HUES6 (cell line): ENCODE data around the gene PLEKHA7.

Experiments
- H3K27ac ChIP-seq: 2 replicates; pipeline ENCODE4 v1.7.0; 2013; ENCODE audit warnings: low read depth, mild to moderate bottlenecking, low read length, inconsistent platforms
- H3K27me3 ChIP-seq: 2 replicates; pipeline ENCODE4 v1.6.1; 2013; ENCODE audit warnings: low read length; ENCODE audit not compliant: control insufficient read depth, insufficient read depth
- H3K36me3 ChIP-seq: 2 replicates; pipeline ENCODE4 v1.6.1; 2013; ENCODE audit warnings: low read length; ENCODE audit not compliant: control insufficient read depth, insufficient read depth
- H3K4me1 ChIP-seq: 2 replicates; pipeline ENCODE4 v1.6.1; 2013; ENCODE audit warnings: low read length; ENCODE audit not compliant: control insufficient read depth, insufficient read depth
- H3K4me3 ChIP-seq: 2 replicates; pipeline ENCODE4 v1.5.1; 2013; ENCODE audit warnings: low read depth, low read length
- H3K9ac ChIP-seq: one replicate; pipeline ENCODE4 v1.6.1; 2013; ENCODE audit warnings: mild to moderate bottlenecking, low read length
- H3K9me3 ChIP-seq: 2 replicates; pipeline ENCODE4 v1.6.1; 2013; ENCODE audit warnings: low read depth, low read length; ENCODE audit not compliant: control insufficient read depth, insufficient read depth

PLEKHA7 gene

DNA sequence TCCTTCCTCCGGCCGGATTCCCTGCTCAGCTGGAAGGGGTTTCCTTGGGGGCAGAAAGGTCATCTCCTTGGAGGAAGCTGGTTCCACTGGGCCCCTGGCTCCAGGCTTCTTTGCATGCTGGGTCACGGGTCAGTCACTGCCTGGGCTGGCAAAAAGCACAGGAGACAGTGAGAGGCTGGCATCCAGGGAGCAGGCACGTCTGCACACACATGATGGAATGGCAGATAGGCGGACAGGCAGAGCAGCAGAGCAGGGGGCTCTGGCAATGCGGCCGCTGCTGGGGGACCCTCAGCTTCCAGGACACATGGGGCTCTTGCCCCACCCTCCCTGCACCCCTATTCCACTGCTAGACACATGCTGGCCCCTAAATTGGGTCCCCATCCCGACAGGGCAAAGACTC is 235.3 kb downstream of the PLEKHA7 start:
- Histone ChIP-seq H3K9me3 (no peaks in the 10 kb centered on the region), H3K4me3 (no peak overlapping the region), H3K9ac (no peak overlapping the region), H3K4me1 (peaks cover 19% of the 10 kb centered on the region), H3K27ac (no peak overlapping the region), H3K36me3 (no peaks in the 10 kb centered on the region; the same call in 1 of the 2 replicates), H3K27me3 (no peaks in the 10 kb centered on the region)

DNA sequence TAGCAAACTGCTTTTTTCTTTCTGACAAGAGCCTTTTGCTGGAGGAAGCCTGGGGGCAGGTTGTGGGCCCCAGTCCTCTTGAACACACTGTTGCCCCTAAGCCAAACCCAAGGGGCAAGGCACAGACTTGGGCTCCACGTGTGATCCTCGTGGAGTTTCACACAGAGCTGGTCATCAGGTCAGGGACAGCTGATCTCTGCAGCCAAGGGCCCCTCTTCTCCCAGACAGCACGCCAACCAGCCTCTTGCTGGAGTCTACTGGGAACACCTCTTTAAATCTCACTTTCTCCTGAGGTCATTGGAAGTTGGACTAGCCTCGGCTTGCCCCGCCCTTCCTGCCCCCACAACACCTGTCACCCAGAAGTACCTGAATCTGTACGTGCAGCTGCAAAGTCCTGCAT is 235.9 kb downstream of the PLEKHA7 start:
- Histone ChIP-seq H3K9ac (no peak overlapping the region), H3K4me3 (no peak overlapping the region), H3K4me1 (peaks cover 19% of the 10 kb centered on the region), H3K27me3 (no peaks in the 10 kb centered on the region), H3K9me3 (no peaks in the 10 kb centered on the region), H3K36me3 (no peaks in the 10 kb centered on the region; the same call in 1 of the 2 replicates), H3K27ac (no peak overlapping the region)

DNA sequence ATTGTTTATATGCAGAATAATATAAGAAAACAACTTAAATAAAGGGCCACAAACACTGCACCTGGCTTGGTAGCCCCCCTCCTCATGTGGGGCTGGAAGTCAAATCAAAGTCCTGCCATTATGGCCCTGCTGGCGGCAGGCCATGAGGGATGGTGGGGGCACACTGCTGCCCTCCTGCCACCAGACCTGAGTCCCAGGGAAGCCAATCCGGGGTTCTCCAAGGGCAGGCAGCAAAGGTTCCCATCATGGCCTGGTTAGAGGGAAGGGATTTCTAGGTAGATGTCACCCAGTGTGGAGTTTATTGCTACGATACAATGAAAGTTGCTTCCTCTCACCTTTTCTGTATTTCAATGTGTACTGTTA is 236.6 kb downstream of the PLEKHA7 start:
- Histone ChIP-seq H3K27ac (no peak overlapping the region), H3K36me3 (no peaks in the 10 kb centered on the region; the same call in 1 of the 2 replicates), H3K9ac (no peak overlapping the region), H3K4me3 (no peak overlapping the region), H3K9me3 (no peaks in the 10 kb centered on the region), H3K4me1 (peaks cover 19% of the 10 kb centered on the region), H3K27me3 (no peaks in the 10 kb centered on the region)

DNA sequence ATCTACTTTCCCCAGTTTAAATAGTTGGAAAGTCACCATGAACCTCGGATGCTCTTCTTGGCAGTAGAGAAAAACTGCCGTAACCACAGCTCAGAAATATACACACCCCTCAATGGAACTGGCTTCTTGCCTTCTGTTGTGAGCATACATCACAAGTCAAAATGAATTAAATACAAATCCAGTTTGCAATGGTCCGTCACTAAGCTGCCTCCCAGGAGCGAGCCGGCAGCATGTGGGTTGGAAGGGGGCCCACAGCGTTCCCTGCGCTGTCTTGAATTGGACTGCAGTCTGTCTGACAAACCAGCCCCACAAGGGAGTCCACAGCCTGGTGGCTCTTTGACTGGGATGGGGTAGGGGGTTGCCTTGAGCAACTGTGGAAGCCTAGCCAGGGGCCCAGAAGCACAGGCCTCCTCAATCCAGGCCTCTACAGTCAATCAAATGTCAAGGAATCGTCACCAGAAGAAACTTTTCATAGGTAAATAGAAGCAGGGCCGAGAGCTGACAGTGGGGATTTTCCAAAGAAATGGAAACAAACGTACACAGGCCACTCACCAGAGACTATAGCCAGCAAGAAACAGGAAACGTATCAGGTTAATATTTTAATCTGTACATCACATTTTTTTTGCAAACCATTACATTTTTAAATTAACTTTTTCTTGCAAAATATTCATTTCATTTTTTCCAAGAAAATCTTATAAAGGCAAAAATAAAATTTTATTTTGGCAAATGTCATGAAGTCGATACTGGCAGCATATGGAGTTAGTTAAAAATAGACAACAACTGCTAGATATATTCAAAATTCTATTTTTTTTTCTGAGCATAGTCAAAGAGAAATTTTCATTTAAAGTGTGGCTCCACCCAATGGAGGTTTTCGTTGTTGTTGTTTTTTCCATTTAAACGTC is 237.3 kb downstream of the PLEKHA7 start:
- Histone ChIP-seq H3K4me1 (peaks cover 19% of the 10 kb centered on the region), H3K27me3 (no peaks in the 10 kb centered on the region), H3K9me3 (no peaks in the 10 kb centered on the region), H3K4me3 (no peak overlapping the region), H3K27ac (no peak overlapping the region), H3K36me3 (no peaks in the 10 kb centered on the region), H3K9ac (no peak overlapping the region)

DNA sequence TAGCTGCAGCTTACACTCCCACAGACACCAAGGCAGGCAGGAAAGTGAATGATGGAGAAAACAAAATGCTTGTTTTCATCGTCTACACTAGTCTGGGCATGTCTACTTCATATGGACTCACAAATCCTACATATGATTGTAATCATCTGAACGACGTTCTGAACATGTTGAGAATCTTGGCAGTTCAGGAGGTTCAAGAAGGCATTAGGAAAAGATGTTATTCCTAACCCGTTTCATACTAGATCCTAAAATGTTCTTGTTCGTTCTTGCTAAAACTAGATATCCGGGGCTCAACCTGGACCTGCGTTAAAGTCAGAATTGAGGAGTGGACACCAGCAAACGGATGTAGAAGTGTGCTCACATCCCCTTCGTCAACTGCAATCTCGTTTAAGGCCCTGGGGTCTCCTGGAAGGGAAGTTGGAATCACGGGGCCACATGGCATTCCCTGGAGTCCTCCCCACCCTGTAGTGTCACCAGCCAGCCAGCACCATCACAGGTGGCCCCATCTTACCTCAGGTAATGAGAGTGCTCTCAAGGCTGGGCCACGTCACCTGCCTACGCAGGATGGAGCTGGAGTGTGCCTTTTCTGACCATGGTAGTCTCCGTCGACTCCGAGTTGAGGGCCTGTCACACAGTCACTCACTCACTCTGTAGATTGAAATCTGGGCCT is 238.5 kb downstream of the PLEKHA7 start:
- Histone ChIP-seq H3K27ac (no peak overlapping the region), H3K9ac (no peak overlapping the region), H3K36me3 (no peaks in the 10 kb centered on the region), H3K27me3 (no peaks in the 10 kb centered on the region), H3K9me3 (no peaks in the 10 kb centered on the region), H3K4me1 (peaks cover 19% of the 10 kb centered on the region), H3K4me3 (no peak overlapping the region)

DNA sequence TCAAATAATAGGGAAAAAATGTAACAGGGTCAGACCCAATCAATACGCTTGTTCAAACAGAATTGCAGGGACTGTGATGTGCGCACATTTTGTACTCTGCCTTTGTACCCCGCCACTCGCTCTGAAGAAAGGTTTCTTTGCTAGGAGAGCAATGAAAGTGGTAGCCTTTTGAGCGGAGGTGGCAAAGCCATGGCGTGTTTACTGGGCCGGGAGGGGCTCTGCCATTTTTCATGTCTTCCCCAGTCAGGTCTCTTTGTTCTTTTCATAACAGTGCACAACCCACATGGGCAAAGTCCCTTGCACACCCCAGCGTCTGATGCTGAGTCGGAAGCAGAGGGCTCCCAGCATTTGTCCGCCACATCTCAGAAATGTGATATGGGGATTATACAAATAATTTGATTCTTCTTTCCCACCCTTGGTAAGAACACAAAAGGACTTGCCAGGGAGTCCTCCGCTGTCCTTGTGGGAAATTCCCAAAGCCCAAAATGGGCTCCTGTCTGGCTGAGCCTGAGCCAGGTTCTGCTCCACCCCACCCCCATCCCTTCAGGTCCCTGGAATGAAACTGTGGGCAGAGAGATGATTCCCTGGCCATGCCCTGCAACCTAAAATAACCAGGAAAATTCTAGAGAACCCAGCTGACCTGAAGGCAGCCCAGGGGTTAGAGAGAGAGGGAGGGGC is 239.1 kb downstream of the PLEKHA7 start:
- no peak overlapping the region for H3K4me3 ChIP-seq
- H3K36me3 ChIP-seq: no peaks in the 10 kb centered on the region
- no peaks in the 10 kb centered on the region for H3K9me3 ChIP-seq
- peaks cover 18% of the 10 kb centered on the region for H3K4me1 ChIP-seq
- no peaks in the 10 kb centered on the region for H3K27me3 ChIP-seq
- H3K27ac ChIP-seq: no peak overlapping the region
- H3K9ac ChIP-seq: no peak overlapping the region

DNA sequence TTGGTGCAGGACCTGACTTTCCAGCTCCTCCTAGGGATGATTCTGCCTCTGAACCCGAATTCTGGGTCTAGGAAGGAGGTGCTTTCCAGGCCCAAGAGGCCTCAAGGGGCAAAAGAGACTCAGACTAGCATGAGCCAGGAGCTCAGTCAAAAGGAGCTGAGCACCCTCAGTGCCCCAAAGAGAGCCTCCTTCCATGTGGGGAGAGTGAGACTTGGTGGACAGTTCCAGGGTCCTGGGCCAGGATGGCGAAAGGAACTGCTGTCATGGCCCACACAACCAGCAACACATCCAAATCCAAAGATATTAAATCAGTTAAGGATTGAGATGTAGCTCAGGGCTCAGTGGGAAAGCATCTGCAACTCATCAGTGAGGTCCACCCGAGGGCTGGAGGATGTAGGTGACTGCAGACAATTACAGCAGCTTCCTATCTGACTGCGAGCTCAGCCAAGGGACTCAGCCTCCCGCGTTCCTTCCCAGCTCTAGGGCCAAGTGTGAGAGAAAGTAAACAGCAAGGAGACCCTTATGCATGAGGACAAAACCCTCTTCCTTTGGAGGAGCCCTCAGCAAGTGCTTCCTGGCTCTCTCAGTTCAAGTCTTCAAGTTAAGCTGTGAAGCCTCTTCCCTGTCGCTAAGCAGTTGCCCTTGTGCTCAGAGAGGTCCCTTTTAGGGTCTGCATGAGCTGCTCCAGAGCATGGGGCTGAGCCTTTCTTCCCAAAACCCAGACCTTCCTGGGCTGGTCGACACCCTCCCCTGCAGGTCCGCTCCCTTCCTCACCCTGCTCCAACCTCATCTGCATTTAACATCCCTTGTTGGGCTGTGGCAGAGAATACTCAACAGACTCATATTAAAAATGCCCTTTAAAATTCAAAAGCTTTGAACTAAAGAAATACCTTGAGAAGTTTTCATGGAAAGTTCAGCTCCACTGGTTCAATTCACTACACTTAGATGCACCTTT is 240.0 kb downstream of the PLEKHA7 start:
- Histone ChIP-seq H3K27me3 (no peaks in the 10 kb centered on the region), H3K9ac (no peak overlapping the region), H3K27ac (no peak overlapping the region), H3K36me3 (no peaks in the 10 kb centered on the region), H3K4me1 (peaks cover 10% of the 10 kb centered on the region; the same call in 1 of the 2 replicates), H3K4me3 (no peak overlapping the region), H3K9me3 (no peaks in the 10 kb centered on the region)

DNA sequence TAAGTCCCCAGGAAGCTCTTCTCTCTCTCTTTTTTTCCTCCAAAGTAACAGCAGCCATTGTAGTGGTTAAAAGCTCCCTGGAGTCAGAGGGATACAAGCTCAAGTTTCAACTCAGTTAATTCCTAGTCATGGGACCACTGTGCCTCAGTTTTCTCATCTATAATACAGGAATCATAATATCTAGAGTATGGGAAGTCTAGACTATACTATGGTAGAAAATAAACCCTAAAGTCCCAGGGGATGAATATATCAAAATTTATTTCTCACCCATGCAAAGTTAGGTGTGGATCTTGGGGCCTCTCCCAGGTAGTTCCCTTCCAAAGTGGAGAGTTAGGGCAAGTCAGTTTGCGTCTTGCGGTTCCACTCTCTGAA is 242.1 kb downstream of the PLEKHA7 start:
- H3K4me1 ChIP-seq: peaks cover 9% of the 10 kb centered on the region; the same call in 1 of the 2 replicates
- H3K9me3 ChIP-seq: no peaks in the 10 kb centered on the region
- H3K4me3 ChIP-seq: no peak overlapping the region
- H3K27me3 ChIP-seq: no peaks in the 10 kb centered on the region
- no peak overlapping the region for H3K27ac ChIP-seq
- no peaks in the 10 kb centered on the region for H3K36me3 ChIP-seq
- H3K9ac ChIP-seq: no peak overlapping the region

DNA sequence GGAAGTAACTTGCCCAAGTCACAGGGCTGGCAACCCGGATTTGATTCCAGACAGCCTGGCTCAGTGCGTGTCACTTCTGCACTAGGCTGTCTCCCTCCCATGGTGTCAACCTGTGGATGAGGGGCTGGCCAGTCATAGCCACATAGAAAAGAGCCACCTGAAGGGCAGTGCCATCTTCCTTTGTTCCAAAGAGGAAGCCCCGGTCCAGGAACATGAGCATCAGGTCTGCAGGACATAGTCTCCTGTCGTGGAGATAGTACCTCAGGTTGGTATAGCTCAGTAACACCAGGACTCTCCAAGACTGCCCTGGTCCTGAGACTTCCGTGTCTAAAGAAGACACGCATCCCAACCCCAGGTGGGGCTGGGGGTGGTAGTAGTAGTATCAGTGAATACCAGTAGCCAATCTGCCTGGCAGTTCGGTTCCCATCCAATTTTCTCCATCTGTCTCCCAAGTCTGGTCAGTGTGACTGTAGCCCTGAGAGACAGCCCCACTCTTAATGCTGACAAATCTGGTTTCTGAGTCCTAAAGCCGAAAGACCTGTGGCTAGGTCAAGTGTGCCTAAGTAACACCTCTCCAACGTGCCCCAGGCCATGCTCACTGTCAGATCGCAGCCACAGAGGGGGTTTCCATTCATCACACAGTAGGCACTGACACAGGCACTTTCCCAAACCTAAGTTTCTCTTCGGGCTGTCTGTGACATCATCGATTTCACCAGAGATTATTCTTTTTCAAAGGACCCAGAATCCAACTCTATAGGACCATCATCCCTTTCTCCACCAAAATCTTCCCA is 242.7 kb downstream of the PLEKHA7 start:
- no peak overlapping the region for H3K4me3 ChIP-seq
- H3K9ac ChIP-seq: no peak overlapping the region
- no peaks in the 10 kb centered on the region for H3K36me3 ChIP-seq
- no peak overlapping the region for H3K27ac ChIP-seq
- peaks cover 9% of the 10 kb centered on the region; the same call in 1 of the 2 replicates for H3K4me1 ChIP-seq
- no peaks in the 10 kb centered on the region for H3K27me3 ChIP-seq
- no peaks in the 10 kb centered on the region for H3K9me3 ChIP-seq

DNA sequence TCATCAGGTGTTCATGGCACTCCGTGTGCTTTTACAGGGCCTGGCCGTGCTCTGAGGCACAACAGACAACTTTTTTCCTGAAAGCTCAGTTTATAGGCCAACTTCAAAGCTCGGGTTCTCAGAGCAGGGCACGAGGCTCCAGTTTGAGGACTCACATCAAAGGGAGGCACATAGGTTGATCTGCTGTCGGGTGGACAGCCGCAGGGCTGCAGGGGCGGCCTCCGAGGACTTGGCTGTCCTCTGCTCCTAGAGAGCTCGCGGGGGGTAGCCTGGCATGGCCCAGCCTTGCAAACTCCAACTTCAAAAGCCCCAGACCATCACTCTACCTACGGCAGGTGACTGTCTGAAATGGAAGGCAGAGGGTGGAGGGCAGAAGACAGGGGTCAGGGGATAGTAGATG is 244.2 kb downstream of the PLEKHA7 start:
- Histone ChIP-seq H3K27ac (no peak overlapping the region), H3K9me3 (no peaks in the 10 kb centered on the region), H3K27me3 (no peaks in the 10 kb centered on the region), H3K4me1 (0 out of 2 replicates have a peak, but pooled peaks cover 3% of the 10 kb centered on the region), H3K4me3 (no peak overlapping the region), H3K9ac (no peak overlapping the region), H3K36me3 (no peaks in the 10 kb centered on the region)
